HG03558 (cell line): ENCODE results near the gene STK40.

Experiments used
- ATAC-seq: cut with Tn5 transposase; IDR thresholded peaks from one replicate; pipeline ENCODE4 v1.9.1; 2021; ENCODE audit warnings: moderate number of reproducible peaks; ENCODE audit not compliant: unreplicated experiment; ENCODE audit errors: extremely low read depth

STK40 gene

DNA sequence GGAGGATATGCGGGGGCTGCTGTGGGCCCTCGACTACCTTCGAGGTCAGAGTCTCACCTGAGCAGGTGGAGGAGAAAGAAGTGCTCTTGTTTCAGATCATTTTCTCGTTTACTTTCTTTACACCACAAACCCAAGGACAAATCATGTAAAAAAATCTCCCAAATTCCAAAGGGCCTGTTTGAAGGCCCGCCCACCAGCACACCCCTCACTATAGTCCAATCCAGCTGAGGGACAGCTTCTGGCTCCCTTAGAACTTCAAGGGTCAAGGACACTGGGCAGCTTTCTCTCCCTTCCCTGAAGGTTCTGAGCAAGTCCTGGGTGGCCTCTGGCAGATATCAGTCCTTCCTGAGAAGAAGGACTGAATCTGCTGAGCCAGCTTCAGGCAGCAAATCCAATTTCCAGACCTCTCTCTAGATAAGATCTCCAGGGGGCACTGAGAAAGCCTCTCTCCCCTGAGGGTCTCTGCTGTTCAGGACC, 5.5 kb downstream of the STK40 start:
- ATAC-seq = no peak

DNA sequence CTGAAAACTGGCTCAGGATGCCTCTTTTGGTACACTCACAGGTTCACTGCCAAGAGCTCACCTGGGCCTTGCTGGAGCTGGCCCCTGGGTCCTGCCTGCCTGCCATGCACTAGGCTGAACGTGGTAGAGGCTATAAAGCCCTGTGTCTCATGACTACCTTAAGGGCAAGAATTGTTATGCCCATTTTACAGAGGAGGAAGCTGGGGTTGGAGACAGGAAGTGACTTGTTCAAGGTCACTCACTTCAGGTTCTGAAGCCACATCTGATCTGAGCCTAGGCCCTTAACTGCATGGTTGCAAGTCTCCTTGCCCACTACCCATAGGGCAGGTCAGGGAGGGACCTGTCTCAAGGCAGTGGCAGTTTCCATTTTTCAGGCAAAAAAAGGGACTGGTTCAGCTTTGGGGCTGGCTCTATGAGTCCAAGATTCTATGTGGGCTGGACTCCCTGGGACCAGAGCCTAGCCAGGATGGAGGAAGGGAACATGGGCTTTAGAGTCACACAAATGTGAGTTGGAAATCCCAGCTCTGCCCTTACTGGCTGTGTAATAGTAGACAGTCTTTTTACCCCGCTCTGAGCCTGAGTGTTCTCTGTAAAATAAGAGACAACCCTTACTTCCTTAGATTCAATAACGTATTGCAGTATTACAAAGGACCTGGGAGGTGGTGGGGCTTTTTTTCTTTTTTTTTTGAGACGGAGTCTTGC, 7.8 kb downstream of the STK40 start:
- no peak for ATAC-seq

DNA sequence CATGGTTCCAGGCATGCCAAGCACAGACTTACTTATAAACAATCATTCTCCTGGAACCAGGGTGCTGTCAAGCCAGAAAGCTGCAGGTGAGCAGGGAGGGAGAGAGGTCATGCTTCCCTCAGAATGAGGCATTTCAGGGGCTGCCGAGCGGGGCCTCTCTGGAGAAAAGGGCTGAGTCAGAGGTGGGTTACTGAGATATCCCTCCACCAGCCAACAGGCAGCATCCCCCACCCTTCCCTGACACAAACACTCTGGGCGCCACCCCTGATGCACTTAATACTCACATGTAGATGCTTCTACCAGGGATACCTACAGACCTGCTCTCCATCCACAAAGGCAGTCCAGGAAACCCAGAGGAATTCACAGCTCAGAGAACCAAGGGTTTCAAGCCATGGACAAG, 13.1 kb downstream of the STK40 start:
- ATAC-seq = no peak

DNA sequence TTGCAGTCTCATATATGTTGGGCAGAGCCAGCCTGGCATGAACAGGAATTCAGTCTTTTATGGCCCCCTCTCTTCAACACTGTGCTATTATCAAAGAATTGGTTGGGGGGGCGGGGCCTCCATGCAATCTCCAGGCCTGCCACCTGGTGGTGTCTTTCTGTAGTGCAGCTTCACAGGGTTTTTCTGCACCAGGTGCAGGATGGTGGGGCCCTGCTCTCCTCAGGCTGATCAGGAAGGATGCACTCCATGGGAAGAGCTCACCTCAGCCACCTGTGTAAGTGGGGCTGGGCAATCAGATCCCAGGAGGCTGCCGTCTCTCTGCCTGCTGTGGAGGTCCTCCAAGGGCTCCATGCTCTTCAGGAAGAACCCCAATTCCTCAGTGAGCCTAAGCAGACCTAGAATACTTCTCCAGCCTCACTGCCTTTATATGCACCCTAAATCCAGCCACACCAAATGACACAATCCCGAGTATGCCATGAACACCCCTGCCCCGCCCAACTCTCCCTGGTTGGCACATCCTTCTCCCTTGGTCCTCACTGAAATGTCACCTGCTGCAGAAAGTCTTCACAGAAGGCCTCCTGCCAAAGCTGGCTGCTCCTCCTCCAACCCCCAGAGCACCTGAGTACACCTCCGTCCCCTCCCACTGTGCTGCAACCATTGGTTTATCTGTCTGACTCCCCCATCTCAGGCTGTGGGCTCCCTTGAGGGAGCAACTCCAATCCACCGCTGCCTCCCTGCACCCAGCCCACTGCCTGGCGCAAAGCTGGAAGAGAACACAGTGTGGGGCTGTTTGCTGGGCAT, 16.5 kb downstream of the STK40 start:
- ATAC-seq = no peak

DNA sequence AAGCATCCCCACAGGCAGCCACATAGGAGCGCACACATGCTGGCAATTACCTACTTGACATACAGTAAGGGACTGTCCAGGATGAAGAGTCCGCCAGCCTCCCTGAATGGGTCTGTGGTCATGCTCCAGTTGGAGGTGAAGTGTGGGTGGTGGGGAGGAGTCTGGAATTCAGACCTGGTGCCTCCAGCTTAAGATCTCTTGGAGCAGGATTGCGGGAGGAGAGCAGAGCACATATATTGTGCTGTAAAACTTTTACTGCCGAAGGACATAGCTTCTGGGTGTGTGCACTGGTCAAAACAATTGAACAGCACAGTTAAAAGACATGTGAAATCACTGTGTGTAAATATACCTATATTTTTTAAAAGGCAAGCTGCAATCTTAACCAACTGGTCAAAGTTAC, 17.9 kb downstream of the STK40 start:
- no peak for ATAC-seq

DNA sequence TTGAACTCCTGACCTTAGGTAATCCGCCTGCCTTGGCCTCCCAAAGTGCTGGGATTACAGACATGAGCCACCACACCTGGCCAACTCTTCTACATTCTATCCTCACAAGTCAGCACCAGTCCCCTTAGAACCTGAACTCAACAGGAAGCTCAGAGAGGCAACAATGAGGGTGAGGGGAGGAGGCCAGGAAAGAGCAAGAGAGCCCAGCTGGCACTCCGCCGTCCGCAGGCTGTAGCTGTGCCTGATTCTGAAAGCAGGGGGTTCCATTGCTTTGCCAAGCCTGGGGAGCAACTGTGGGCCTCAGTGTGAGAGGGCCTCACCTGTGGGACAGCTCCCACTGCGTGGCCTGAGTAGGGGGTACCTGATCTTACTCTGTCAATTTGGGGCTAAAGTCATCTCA, 18.7 kb downstream of the STK40 start:
- no peak for ATAC-seq

DNA sequence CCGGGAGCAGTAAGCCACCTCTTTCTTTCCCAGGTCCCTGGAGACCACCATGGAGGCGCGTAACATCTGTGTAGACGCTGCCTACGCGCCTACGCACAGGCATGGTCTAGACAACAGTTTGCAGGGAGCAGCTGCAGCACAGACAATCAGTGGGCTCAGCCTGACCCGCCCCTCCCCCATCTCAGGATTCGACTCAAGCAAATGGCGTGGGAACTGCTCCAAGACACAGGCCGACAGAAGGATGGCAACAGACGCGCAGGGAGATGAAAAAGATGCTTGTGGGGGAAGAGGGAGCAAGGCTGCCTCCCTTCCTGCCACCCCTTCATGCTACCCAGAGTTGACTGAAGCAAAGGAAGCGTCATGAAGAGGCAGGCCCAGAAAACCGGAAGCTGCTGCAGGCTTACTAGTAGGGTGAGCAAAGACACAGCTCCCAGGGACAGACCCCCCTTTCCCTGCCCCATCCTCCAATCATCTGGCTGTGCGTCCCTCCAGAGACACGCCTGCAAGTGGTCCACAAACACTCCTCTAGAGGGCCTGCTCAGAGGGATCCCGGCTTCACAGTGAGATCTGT, 19.5 kb downstream of the STK40 start:
- ATAC-seq = no peak

DNA sequence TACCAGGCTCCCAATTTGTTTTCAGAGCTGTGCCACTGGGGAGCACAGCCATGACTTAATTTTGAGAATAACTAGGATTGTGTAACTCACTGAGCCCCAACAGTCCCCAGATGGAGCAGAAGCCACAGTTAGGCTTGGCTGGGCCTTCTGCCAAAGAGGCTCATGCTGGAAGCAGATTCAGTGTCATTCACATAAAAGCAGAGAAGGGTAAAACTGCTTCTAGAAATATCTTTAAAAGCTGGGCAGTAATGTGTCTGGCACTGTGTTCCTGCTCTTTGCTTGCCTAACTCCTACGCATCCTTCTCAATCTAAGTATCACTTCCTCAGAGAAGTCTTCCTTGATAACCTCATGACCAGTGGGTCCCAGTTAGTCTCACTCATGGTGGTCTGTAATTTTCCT, 20.3 kb downstream of the STK40 start:
- ATAC-seq = no peak

DNA sequence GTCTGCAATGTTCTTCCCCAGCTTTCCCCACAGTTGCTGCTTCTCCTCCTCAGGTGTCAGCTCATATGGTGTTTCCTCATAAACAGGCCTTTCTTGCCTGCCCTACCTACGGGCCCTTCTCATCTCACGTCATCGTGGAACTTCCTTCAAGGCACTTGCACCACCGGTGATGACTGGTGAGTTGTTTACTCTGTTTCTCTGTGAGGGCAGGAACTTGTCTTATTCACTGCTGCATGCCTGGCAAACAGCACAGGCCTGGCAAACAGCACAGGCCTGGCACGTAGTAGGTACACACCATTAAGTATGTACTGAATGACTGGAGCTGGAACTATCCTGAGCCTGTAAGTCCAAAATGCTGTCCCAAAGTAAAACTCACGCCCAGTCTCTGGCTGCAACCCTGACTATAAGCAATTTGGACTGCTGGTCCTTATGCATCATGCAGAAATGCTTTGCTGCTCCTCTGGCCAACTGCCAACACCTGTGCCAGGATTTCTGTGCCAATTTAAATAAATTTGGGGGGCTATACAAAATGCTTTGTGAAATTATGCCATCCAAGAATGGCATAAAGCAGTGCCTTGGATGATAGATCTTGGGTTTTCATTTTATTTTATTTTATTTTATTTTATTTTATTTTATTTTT, 25.7 kb downstream of the STK40 start:
- ATAC-seq = no peak

DNA sequence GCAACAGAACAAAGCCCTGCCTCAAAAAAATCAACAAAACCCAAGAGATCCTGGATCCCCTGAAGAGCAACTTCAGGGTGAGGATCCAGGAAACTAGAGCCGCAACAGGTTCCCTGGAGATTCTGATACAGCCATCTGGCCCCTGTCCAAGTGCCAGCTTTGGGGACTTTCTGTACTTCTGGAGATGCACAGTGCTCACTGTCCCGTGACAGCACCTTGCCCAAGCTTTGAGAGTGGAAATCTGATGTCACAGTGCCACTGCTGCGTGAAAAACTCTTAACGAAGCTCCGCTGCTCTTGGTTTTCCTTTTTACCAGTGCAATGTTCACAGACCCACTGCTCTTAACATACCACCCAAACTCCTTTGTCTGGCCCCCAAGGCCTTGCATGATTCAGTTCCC, 26.3 kb downstream of the STK40 start:
- ATAC-seq = no peak

DNA sequence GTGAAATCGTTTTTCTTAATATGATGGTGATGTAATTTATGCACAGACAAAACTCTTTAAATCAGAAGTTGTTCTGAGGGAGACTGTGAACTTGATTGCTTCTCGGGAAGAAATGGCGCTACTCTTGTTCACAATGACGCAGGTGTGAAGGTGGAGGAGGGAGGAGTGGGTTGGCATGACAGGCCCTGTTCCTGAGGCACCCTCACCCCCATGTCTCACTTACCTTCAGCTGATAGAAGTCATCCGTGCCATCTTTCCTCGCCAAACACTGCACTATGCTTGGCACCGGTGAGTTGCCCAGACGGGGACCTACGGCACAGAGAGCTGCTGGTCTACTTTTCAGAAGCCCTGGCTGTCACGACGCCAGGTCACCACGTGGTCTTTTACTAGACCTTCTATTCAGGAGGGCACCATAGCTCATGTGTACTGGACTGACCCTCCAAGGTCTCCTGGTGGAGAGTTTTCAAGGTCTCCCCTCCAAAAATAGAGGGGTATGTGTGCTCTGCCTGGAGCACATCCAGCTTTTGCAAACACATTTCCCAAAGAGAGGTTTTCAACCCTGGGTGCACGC, 27.1 kb downstream of the STK40 start:
- no peak for ATAC-seq

DNA sequence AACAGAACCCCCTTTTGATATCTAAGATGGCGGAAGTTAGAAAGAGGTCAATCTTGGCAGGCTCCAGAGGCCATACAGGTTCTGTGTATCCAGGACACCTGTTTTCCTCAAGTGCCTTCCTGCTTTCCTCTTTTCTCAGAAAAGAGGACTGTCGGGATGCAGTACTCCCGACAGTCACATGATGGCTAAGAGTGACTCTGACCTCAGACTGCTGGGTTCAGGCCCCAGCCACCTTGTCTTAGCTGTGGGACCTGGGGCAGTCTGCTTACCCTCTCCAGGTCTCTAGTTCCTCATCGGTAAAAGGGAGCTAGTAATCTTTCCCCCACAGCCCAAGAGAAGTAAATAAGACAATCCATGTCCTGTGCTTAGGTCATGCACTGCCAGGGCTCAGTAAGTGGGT, 29.9 kb downstream of the STK40 start:
- ATAC-seq = no peak

DNA sequence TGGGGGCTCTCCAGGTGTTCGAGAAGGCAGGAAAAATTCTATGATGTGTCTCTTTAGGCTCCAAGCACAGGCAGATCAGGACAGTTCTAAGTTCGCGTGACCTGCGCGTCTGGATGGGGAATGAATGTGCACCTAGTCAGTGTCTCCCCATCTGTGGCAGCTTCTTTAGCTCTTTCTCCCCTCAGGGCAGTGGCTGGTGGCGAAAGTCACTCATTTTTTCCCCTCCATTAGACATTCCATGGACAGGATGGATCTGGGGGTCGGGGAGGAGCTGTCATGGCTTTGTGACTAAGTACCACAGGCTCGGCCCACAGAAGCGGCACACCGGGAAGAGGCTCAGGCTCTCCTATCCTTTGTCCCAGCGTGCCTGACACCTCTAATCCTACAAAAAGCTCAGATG, 31.2 kb downstream of the STK40 start:
- no peak for ATAC-seq

DNA sequence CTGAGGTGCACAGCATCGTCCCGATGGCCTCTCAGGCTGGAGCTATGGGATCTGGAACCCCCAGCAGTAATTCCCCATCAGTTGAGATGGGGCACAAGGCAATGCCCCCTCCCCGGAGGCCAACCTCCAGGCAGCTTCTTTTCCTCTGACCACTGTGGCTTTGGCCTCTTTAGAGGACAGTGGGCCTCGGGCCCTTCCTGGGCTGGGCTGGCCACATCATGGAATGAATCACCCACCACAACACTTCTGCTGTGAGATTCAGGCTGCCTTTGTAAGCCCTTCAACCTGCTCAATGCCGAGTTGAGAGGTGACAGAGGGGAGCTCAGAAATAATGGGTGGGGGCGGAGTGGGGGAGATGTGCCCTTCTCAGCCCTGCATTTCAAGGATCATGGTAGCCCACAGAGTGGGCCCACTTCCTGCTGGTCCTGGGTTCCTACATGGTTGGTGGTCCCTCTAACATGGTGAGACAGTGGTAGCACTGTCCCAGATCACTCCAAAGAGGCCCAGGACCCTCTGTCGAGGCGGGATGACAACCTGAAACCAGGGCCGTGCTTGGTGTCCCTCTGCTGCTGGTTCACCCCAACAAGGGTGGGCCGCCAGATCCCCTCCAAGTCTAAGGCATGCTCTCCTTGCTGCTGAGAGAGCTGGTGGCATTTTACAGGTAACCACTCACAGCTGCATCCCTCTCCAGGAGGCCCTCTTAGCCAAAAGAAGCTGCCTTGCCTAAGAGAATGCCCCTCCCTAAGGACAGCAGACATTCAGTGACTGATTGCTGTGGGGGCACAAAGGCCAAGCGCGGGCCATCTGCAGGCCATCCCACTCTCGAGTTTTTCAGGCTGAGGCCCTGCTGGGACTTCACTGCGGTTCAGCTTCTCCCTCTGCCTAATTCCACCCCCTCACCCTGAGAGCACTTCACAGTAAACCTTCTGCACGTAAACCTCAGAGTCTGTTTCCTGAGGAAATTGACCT, 32.5 kb downstream of the STK40 start:
- no peak for ATAC-seq

DNA sequence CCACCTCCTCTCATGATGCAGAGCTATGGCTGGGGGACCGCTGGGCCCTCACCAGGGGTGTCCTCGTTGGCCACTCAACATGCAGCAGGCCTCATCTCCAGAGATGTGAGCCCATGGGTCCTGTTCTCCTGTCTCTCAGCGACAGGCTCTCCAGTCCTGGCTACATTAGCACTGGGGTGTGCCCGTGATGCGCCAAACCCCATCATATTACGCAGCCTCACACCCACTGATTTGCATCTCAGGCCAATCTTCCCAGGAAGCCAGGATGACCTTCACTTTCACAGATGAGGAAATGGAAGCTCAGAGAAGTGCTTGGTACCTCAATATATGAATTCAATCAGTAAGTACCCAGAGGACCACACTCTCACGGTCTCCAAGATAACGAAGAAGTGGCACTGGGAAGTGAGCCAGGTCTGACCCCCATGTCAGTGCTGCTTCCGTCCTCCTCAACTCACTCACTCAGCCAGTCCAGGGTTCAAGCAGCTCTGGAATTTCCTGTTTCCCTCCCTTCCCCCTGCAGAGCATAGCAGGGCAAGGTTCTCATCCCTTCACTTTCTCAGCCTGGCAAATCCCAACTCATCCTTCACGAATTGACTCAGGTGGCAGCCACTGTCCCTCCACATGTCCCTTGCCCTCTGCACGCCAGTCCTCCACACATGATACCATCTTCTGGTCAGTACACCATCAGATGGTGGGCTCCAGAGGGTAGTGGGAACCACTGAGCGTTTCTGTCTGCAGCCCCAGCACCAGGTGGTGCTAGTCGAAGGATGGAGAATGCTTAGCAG, 33.4 kb downstream of the STK40 start:
- no peak for ATAC-seq

DNA sequence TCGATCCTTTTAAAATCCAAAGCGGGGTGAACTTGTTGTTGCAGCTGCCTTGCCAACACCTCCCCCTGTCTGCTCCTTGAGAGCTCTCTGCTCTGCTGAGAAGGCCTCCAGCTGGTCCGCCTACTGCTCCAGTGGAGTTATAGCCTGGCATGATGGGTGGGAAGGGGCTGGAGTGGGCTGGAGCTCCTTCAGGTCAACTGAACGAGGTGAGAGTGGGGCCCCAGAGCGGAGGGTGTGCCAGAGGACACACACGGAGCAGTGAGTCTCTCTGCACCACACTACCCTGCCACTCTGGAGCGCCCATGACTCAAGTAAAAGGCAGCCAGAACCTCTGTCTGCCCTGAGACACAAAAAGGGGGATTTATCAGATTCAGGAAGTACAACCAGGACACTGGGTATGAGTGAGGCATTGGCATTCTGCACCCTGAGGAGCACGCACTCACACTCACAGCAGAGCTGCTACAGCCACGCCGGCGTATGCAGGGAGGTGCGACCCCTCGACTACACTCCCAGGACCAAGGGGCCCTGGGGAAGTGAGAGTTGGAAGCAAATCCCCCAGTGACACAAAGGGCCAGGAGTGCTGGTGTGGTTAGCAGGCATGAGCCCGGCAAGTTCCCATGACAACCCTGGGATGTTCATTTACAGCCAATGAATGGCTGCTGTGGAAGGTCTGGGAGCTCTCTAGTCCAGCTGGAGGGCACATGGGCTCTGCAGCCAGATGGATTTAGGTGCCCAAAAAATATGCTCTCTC, 34.3 kb downstream of the STK40 start:
- ATAC-seq = no peak

DNA sequence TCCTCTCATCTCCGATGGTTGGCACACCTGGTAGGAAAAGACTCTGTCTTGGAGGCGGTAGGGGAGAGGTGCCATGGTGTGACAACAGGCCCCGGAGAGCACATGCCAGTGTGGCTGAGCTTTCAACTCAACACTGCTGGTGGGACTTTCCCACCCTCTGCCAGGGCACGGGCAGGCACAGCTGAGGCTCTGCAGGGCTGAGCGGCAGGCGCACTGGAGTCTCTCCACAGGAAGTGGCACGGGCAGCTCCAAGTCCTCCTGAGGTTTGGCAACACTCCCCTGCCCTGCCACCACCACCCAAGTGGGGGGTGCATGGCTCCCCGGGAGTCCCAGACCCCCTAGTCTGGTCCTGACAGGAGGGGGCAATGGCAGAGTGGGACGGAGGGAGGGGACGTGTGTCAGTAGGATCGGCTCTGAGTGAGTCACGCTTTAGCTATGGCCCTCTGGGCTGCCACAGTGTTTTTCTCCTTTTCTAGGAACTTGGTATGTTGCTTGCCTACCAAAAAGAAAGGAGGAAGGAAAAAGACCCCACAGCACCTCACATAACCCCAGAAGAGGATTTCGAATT, 35.0 kb downstream of the STK40 start:
- no peak for ATAC-seq

DNA sequence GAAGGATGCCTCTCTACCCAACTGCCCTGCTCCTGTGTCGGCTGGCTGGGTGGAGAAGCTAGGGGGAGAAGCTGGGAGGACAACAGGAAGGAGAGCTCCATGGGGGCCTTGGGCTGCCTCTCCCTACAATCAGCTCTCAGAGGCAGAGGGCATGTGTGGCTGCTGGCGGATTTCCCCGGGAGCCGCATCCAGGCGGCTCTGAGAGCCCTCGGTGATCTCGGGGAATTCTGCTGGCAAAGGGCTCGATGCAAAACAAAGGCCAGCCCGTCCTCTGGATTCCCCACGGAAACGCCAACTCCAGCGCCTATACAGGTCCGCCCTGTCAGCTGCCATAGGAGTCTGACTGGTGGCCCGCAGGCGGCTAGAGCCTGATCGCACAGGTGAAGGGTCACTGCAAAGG, 35.9 kb downstream of the STK40 start:
- no peak for ATAC-seq
